T-helper 17 cell (primary cell): ENCODE data around the gene PEF1. TPM values are rescaled to one million over a fixed set of nuclear protein-coding genes. Genes with fewer than 3 reads are reported as not detected.

Source experiments
- ATAC-seq: fragments of 150-1000 bp; cut with Tn5 transposase; 2 replicates; pipeline ENCODE4 v1.10.0; 2021; ENCODE audit warnings: mild to moderate bottlenecking, moderate library complexity
- DNase-seq, 3 donors: peaks; one replicate each; pipeline versions ENCODE4 v3.0.0 to v3.0.0-alpha.2; 2020 to 2021
- H3K9me3 ChIP-seq: one replicate; pipeline ENCODE4 v1.7.0; 2013; ENCODE audit warnings: low read length, mild to moderate bottlenecking; ENCODE audit not compliant: control insufficient read depth, poor library complexity, severe bottlenecking
- H3K27ac Mint-ChIP-seq: one replicate; pipeline ENCODE4 v1.8.0; 2022; ENCODE audit warnings: mild to moderate bottlenecking, moderate library complexity, mixed read lengths
- H3K27me3 Mint-ChIP-seq: one replicate; pipeline ENCODE4 v1.8.0; 2022; ENCODE audit warnings: mixed read lengths
- H3K36me3 Mint-ChIP-seq: one replicate; pipeline ENCODE4 v1.8.0; 2022; ENCODE audit warnings: low read depth, mixed read lengths
- H3K4me1 Mint-ChIP-seq: one replicate; pipeline ENCODE4 v1.8.0; 2022; ENCODE audit warnings: mild to moderate bottlenecking, mixed read lengths
- H3K4me3 Mint-ChIP-seq: one replicate; pipeline ENCODE4 v1.8.0; 2022; ENCODE audit warnings: mild to moderate bottlenecking, moderate library complexity, mixed read lengths
- total RNA-seq, 4 donors: library from RNA in 2 of 4; stranded (reverse) in 2 of 4; gene quantifications; one replicate each; pipeline ENCODE4 v1.2.3 and lab custom pipeline; 2022 to 2026

The PEF1 gene
- total RNA-seq, 2 donors from 2014 or later, result 44.0 to 47.6 TPM

DNA sequence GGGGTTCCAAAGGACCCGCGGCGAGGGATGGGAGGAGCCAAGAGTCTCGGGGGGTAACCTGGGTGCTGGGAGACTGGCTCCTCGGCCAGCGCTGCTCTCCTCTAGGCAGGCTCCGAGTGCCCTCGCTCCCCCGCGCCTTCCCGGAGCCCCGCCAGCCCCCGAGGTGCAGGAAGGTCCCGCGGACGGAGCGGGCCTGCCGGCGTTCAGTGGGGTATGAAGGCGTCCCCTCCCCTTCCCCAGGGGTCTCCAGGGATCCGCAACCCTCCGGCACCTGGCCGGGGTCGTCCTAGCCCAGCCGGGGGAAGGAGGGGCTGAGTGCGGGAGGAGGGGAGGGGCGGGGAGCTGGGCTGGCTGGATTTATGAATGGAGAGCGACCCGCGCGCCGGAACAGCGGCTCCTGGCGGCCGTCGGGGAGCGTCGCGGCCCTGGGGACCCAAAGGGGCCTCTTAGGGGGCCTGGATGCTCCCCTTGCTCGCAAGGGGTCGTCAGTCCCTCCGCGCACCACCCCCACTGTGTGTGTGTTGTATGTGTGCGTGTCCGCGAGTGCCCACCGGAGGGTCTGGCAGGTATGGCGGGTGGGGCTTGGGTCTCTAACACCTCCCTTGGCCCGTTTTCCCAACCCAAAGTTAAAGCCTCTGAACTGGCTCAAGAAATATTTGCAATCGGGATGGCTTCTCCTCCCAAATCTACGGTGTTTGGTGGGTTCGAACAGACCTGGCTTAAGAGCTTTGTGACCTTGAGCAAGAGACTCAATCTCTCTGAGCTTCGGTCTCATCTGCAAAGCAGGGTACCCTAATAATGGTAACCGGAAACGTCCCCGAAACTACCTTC is 26.5 kb downstream of the PEF1 start:
- H3K4me3 Mint-ChIP-seq, result peak overlapping the region; percentile 49
- DNase-seq (peak in 2 of 3 donors; percentile 23 to 27), ATAC-seq (peak; percentile 67)
- H3K36me3 Mint-ChIP-seq, result peaks cover 9% of the 10 kb centered on the region
- peaks cover 7% of the 10 kb centered on the region for H3K4me1 Mint-ChIP-seq
- no peak overlapping the region for H3K27ac Mint-ChIP-seq
- H3K27me3 Mint-ChIP-seq, result peaks cover 39% of the 10 kb centered on the region
- H3K9me3 ChIP-seq, result no peaks in the 10 kb centered on the region

DNA sequence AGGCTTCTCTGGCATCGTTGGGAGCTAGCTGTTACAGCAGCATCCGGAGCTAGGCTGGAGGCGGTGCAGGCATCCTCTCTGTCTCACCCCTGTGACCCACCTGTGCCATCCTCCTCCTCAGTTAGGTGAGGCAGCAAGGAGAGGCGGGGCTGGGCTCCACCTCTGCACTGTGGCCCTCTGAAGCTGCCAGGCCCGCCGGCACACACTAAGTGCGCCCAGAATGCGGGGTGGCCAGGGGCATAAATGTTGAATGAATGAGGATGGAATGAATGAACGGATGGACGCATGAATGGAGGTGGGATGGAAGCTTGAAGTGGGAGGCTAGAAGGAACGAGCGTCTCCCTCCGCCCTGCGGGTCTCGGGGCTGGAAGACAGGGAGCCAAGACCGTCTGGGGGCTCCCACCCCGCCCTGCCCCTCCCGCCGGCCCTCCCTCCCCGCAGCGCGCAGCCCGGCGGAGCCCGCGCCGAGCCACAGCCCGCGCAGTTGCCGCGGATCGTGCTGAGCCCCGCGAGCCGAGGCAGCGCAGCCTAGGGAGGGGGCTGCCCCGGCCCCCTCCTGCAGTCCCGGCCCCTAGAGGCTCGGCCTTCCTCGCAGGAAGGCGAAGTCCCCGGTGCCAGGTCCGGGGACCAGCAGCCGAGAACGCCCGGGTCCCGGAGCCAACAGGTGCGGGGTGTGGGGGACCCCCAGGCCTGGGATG is 27.3 kb downstream of the PEF1 start, which contains the start of gene HCRTR1:
HCRTR1 (plus strand) TSS at position 472 of the 698 bp plus-strand sequence. CDS start 1,504 bp downstream, outside the sequence.
- no peak for DNase-seq
- peaks cover 39% of the 10 kb centered on the region for H3K27me3 Mint-ChIP-seq
- H3K4me3 Mint-ChIP-seq, result peak within 1 kb of the TSS; percentile 82
- ATAC-seq, result peak; percentile 10
- H3K27ac Mint-ChIP-seq, result peak within 1 kb of the TSS; percentile 8
- no peaks in the 10 kb centered on the region for H3K9me3 ChIP-seq
- peaks cover 7% of the 10 kb centered on the region for H3K4me1 Mint-ChIP-seq
- peaks cover 9% of the 10 kb centered on the region for H3K36me3 Mint-ChIP-seq

DNA sequence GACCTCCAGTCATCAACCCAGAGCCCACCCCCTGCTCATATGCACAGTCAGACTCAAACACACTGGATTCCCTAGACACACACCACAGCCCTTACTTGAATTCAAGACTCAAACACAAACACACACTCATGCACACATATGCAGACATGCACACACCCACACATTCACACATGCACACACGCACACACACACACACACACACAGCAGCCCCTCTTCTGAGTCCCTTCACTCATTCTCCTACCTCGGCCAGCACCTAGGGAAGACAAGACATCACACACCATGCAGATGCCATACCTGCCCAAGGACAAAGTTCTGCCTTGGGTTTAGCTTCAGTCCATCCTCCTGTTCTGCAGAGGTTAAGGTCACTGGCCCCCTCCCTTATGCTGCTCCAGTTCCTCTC is 28.7 kb downstream of the PEF1 start:
- no peak overlapping the region for H3K27ac Mint-ChIP-seq
- DNase-seq, result no peak
- ATAC-seq, result no peak
- H3K36me3 Mint-ChIP-seq, result peaks cover 9% of the 10 kb centered on the region
- peaks cover 39% of the 10 kb centered on the region for H3K27me3 Mint-ChIP-seq
- no peak overlapping the region for H3K4me3 Mint-ChIP-seq
- H3K4me1 Mint-ChIP-seq, result peaks cover 7% of the 10 kb centered on the region
- H3K9me3 ChIP-seq, result no peaks in the 10 kb centered on the region

DNA sequence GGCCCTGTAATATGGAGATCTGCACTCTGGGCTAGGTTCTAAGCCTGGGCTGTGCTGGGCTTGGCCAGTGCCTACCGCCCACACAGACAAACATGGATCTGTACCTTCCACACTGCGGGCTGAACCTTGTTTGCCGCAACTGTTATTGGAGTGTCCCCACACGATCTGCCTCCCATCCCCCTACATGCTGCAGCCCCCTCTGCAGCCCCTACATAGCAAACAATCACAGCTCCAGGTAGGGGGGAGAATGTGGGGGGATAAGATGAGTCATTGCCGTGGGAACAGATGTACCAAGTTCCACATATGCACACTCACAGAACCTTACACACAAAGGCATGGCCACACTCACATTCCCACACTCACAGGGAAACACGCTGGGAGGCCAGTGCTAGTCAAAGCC is 29.3 kb downstream of the PEF1 start:
- Mint-ChIP-seq H3K4me1 (peaks cover 7% of the 10 kb centered on the region), H3K36me3 (peaks cover 9% of the 10 kb centered on the region), H3K27ac (no peak overlapping the region), H3K4me3 (no peak overlapping the region), H3K27me3 (peaks cover 39% of the 10 kb centered on the region)
- ATAC-seq, result no peak
- no peaks in the 10 kb centered on the region for H3K9me3 ChIP-seq
- DNase-seq, result no peak

DNA sequence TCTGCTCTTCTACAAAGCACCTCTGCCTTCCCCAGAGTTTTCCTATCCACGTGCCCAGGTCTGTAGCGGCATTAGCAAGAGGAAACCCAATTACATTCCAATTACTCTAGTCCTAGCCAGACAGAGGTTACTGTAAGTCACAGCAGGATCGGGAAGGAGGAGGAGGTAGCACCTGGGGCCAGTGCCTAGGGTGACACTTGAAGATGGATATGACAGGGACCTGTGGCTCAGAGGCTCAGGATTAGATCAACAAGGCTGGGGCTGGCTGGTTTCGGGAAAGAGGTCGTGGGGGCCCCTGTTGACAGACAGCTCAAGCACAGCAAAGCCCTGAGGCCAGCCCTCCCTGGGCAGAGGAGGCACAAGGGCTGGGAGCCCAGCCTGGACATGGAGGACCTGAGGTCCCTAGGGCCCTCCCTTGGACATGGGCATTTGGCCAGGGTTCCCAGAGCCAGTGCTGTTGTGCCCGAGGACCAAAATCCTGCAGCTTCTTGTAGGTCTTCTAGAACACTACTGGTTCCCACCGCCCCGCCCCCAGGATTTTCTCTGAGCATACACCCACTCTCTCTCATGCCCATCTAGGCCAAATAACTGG is 30.2 kb downstream of the PEF1 start:
- peaks cover 7% of the 10 kb centered on the region for H3K4me1 Mint-ChIP-seq
- DNase-seq (no peak), ATAC-seq (no peak)
- H3K27me3 Mint-ChIP-seq, result peaks cover 33% of the 10 kb centered on the region
- H3K9me3 ChIP-seq, result no peaks in the 10 kb centered on the region
- H3K4me3 Mint-ChIP-seq, result no peak overlapping the region
- H3K27ac Mint-ChIP-seq, result no peak overlapping the region
- H3K36me3 Mint-ChIP-seq, result peaks cover 9% of the 10 kb centered on the region

DNA sequence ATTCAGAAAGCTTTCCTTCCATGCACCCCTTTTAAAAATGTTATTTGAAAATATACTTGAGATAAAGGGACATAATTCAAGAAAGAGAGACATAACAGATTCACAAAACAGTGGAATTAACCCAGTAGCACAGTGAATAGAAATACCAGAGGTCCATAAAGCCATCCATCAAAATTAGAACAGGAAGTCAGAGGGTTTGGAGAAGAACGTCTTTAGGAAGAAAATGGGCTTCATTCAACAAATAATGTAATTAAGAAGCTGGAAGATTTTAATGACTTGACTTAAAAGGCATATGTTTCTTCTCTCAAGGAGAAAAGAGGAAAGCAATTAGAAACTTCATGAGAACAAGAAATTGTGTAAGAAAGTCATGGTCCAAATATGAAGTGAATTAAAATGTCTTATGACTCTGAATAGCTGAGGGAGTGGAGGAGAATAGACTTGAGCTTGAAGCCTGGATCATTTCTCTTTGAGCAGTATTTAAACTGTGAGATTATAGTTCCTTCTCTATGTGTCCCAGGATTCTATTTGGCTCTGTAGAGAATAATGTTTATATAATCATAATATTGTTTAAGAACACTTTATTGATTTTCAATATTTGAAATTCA is 35.1 kb downstream of the PEF1 start:
- no peaks in the 10 kb centered on the region for H3K9me3 ChIP-seq
- no peak for ATAC-seq
- peaks cover 28% of the 10 kb centered on the region for H3K27me3 Mint-ChIP-seq
- no peak overlapping the region for H3K4me3 Mint-ChIP-seq
- no peak for DNase-seq
- H3K36me3 Mint-ChIP-seq, result peaks cover 3% of the 10 kb centered on the region
- no peaks in the 10 kb centered on the region for H3K4me1 Mint-ChIP-seq
- H3K27ac Mint-ChIP-seq, result no peak overlapping the region

DNA sequence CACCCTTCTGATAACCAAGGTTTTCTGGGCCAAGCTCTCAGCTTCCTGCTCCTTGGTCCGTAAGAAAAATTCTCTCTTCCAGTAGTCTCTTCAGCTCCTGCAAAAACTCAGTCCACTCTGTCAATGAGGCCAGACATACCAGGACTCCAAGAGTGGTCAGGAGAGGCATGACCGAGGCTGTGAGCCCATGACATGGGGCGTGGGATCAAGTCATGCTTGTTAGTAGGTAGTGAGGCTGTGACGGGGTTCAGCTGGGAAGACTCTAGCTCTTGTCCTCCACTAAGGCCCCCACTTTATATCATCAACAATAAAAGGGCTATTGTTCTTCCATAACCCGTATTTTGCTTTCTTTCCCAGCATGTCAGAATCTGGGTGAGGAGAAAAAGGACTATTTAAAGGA is 37.3 kb downstream of the PEF1 start:
- peak overlapping the region; percentile 32 for H3K27ac Mint-ChIP-seq
- peaks cover 3% of the 10 kb centered on the region for H3K36me3 Mint-ChIP-seq
- no peaks in the 10 kb centered on the region for H3K9me3 ChIP-seq
- H3K27me3 Mint-ChIP-seq, result peaks cover 28% of the 10 kb centered on the region
- DNase-seq, result no peak
- no peak for ATAC-seq
- no peak overlapping the region for H3K4me3 Mint-ChIP-seq
- H3K4me1 Mint-ChIP-seq, result no peaks in the 10 kb centered on the region

DNA sequence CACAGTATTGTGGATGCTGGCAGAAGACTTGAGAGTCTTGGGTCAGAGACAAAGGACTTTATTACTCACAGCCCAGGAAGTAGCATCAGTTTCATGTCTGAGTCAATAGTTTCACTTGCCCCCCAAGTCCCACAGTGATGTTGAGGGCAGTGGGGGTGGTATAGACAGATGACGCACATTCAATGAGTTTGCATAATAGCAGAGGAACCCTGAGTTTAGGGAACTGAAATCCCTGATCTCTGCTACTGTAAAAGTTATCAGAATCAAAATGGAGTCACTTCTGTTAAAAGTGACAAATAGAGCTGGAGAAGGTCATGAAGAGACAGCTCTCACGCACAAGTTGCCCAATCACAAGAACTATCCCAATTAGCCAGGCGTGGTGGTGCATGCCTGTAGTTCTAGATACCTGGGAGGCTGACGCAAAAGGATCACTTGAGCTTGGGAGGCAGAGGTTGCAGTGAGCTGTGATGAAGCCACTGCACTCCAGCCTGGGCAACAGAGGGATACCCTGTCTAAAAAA is 38.7 kb downstream of the PEF1 start:
- Mint-ChIP-seq H3K27me3 (peaks cover 28% of the 10 kb centered on the region), H3K4me3 (no peak overlapping the region), H3K36me3 (peaks cover 3% of the 10 kb centered on the region), H3K27ac (no peak overlapping the region), H3K4me1 (no peaks in the 10 kb centered on the region)
- no peak for DNase-seq
- H3K9me3 ChIP-seq, result no peaks in the 10 kb centered on the region
- peak; percentile 49 for ATAC-seq

DNA sequence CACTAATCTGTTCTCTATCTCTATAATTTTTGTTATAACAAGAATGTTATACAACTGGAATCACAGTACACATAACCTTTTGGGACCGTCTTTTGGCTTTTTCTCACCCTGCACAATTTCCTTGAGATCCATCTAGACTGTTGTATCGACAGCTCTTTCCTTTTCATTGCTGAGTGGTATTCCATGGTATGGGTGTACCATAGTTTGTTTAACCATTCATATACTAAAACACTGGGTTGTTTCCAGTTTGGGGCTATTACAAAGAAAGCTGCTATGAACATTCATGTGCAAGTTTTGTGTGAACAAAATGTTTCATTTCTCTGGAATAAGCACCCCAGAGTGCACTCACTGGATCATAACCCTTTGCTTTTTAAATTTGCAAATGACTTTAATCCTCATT is 42.6 kb downstream of the PEF1 start:
- Mint-ChIP-seq H3K36me3 (no peaks in the 10 kb centered on the region), H3K27ac (no peak overlapping the region), H3K27me3 (peaks cover 9% of the 10 kb centered on the region), H3K4me3 (no peak overlapping the region), H3K4me1 (no peaks in the 10 kb centered on the region)
- DNase-seq (no peak), ATAC-seq (no peak)
- no peaks in the 10 kb centered on the region for H3K9me3 ChIP-seq

DNA sequence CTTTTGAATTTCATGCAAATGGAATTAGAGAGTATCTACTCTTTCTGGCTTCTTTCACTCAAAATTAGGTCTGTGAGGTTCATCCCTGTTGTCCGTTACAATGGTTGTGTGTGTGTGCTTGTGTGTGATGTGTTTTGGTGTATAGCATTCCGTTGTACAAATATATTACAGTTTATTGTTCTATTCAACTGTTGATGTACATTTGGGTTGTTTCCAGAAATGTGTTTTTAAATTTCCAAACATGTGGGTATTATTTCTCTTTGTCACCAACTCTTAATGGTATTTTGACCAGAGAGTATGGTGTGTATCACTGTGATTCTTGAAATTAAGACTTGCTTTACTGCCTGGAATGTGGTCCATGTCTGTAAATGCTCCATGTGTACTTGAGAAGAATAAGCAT is 44.0 kb downstream of the PEF1 start:
- DNase-seq, result no peak
- H3K4me1 Mint-ChIP-seq, result no peaks in the 10 kb centered on the region
- no peaks in the 10 kb centered on the region for H3K36me3 Mint-ChIP-seq
- H3K27ac Mint-ChIP-seq, result no peak overlapping the region
- H3K27me3 Mint-ChIP-seq, result peaks cover 9% of the 10 kb centered on the region
- ATAC-seq, result no peak
- H3K9me3 ChIP-seq, result no peaks in the 10 kb centered on the region
- H3K4me3 Mint-ChIP-seq, result no peak overlapping the region

DNA sequence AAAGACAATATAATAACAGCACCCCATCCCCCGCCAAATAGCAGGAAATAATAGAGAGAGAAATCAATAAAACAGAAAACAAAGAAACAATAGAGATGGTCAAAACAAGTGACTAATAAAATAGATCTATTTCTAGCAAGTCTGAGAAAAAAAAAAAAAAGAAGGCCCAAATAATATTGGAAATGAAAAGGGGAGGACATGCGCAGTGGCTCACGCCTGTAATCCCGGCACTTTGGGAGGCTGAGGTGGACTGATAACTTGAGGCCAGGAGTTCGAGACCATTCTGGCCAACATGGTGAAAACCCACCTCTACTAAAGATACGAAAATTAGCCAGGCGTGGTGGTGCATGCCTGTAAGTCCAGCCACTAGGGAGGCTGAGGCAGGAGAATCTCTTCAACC is 45.7 kb downstream of the PEF1 start:
- DNase-seq (no peak), ATAC-seq (no peak)
- no peaks in the 10 kb centered on the region for H3K9me3 ChIP-seq
- Mint-ChIP-seq H3K27ac (no peak overlapping the region), H3K36me3 (no peaks in the 10 kb centered on the region), H3K4me3 (no peak overlapping the region), H3K27me3 (peaks cover 11% of the 10 kb centered on the region), H3K4me1 (no peaks in the 10 kb centered on the region)

DNA sequence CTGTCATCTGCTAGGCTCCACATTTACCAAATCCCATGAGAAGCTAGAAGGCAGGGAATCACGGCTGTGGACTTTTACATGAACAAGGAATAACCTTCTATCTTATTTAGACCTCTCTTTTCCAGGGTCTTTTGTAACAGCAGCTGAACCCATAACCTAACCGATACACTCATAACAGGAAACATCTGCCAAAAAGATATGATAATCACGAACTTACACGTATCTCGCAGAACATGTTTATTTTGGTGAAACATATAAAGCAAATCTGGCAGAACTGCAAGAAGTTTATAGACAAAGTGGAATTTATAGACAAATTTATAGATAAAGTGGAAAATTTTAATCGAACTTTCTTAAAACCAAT is 48.0 kb downstream of the PEF1 start:
- H3K27ac Mint-ChIP-seq, result no peak overlapping the region
- no peak for DNase-seq
- peaks cover 23% of the 10 kb centered on the region for H3K27me3 Mint-ChIP-seq
- no peak for ATAC-seq
- H3K4me1 Mint-ChIP-seq, result peaks cover 2% of the 10 kb centered on the region
- H3K9me3 ChIP-seq, result no peaks in the 10 kb centered on the region
- H3K4me3 Mint-ChIP-seq, result no peak overlapping the region
- H3K36me3 Mint-ChIP-seq, result no peaks in the 10 kb centered on the region
